HepG2 (cell line): ENCODE data around the gene MAFF. TPM values are rescaled to one million over a fixed set of nuclear protein-coding genes. Genes with fewer than 3 reads are reported as not detected.

ENCODE experiments used
- FOXK2 ChIP-seq: fragments of 450-650 bp; IDR thresholded peaks from 2 replicates; pipeline ENCODE4 v1.6.1; 2016
- GMEB2 ChIP-seq: IDR thresholded peaks from 2 replicates; pipeline ENCODE4 v1.6.1; 2016; ENCODE audit warnings: missing biosample characterization, missing genetic modification reagents, low read depth
- HNF1B ChIP-seq: sonication (generic); formaldehyde crosslinking; IDR thresholded peaks from 2 replicates; pipeline ENCODE4 v1.5.1; 2020; ENCODE audit warnings: mild to moderate bottlenecking, moderate library complexity, missing genetic modification reagents
- HNF4A ChIP-seq: sonication (generic); formaldehyde crosslinking; IDR thresholded peaks from 2 replicates; pipeline ENCODE4 v1.4.0; 2020; ENCODE audit warnings: missing genetic modification reagents
- MAX ChIP-seq: IDR thresholded peaks from 2 replicates; pipeline ENCODE4 v1.6.1; 2012; ENCODE audit warnings: inconsistent platforms
- MXI1 ChIP-seq: IDR thresholded peaks from 3 replicates; pipeline ENCODE4 v1.6.1; 2012; ENCODE audit warnings: low read depth, low read length, inconsistent platforms, borderline replicate concordance
- MZF1 ChIP-seq: sonication (generic); formaldehyde crosslinking; IDR thresholded peaks from 2 replicates; pipeline ENCODE4 v1.8.1; 2023; ENCODE audit warnings: mild to moderate bottlenecking, missing genetic modification reagents, borderline replicate concordance
- NAIF1 ChIP-seq: sonication (generic); formaldehyde crosslinking; IDR thresholded peaks from 2 replicates; pipeline ENCODE4 v1.5.0; 2020; ENCODE audit warnings: mild to moderate bottlenecking, missing genetic modification reagents, borderline replicate concordance
- NFATC3 ChIP-seq: sonication (generic); formaldehyde crosslinking; IDR thresholded peaks from 2 replicates; pipeline ENCODE4 v1.5.1; 2020; ENCODE audit warnings: mild to moderate bottlenecking, missing genetic modification reagents
- SMYD3 ChIP-seq: sonication (generic); formaldehyde crosslinking; IDR thresholded peaks from 2 replicates; pipeline ENCODE4 v1.8.1; 2023; ENCODE audit warnings: mild to moderate bottlenecking, missing genetic modification reagents
- SNAI1 ChIP-seq: sonication (generic); formaldehyde crosslinking; IDR thresholded peaks from 2 replicates; pipeline ENCODE4 v1.5.0; 2020; ENCODE audit warnings: mild to moderate bottlenecking, missing genetic modification reagents, borderline replicate concordance
- SRSF1 ChIP-seq: fragments of 200-400 bp; formaldehyde crosslinking; optimal IDR thresholded peaks from 2 replicates; pipeline ENCODE3; 2017; ENCODE audit warnings: mild to moderate bottlenecking, low read depth, low read length, moderate library complexity
- TMF1 ChIP-seq: sonication (generic); formaldehyde crosslinking; IDR thresholded peaks from 2 replicates; pipeline ENCODE4 v1.8.1; 2022; ENCODE audit warnings: low read depth, missing genetic modification reagents
- ZFP41 ChIP-seq: sonication (generic); formaldehyde crosslinking; IDR thresholded peaks from 2 replicates; pipeline ENCODE4 v1.4.0; 2020; ENCODE audit warnings: mild to moderate bottlenecking, missing genetic modification reagents, borderline replicate concordance
- ZFP90 ChIP-seq: sonication (generic); formaldehyde crosslinking; IDR thresholded peaks from 2 replicates; pipeline ENCODE4 v1.8.0; 2022; ENCODE audit warnings: missing genetic modification reagents, mild to moderate bottlenecking, inconsistent platforms, borderline replicate concordance
- ZFY ChIP-seq: sonication (generic); formaldehyde crosslinking; IDR thresholded peaks from 2 replicates; pipeline ENCODE4 v1.4.0; 2020; ENCODE audit warnings: missing genetic modification reagents
- ZNF263 ChIP-seq: sonication (generic); formaldehyde crosslinking; IDR thresholded peaks from 2 replicates; pipeline ENCODE4 v1.4.0; 2020; ENCODE audit warnings: missing genetic modification reagents
- ZNF354B ChIP-seq: sonication (generic); formaldehyde crosslinking; IDR thresholded peaks from 2 replicates; pipeline ENCODE4 v1.8.0; 2022; ENCODE audit warnings: mild to moderate bottlenecking, missing genetic modification reagents
- ZNF552 ChIP-seq: sonication (generic); formaldehyde crosslinking; IDR thresholded peaks from 2 replicates; pipeline ENCODE4 v1.9.0; 2022; ENCODE audit warnings: missing genetic modification reagents, mild to moderate bottlenecking, borderline replicate concordance
- ZNF589 ChIP-seq: sonication (generic); formaldehyde crosslinking; conservative IDR thresholded peaks from 2 replicates; pipeline ENCODE4 v1.8.0; 2022; ENCODE audit warnings: mild to moderate bottlenecking, moderate library complexity, missing genetic modification reagents
- ZNF605 ChIP-seq: sonication (generic); formaldehyde crosslinking; IDR thresholded peaks from 2 replicates; pipeline ENCODE4 v1.8.0; 2022; ENCODE audit warnings: mild to moderate bottlenecking, missing genetic modification reagents
- polyA plus RNA-seq, 8 experiments: library from polyadenylated mRNA; depleted of rRNA in 3 of 8; stranded (reverse) in 7 of 8; unstranded in 1 of 8; fragments of >200 nt; fragmentation: Illumina TruSeq in 4 of 8; extraction: Trizol in 4 of 8; gene quantifications; 2 replicates each; pipeline versions ENCODE4 v1.2.1 to v1.2.3, GENCODE V29; 2011 to 2016; ENCODE audit warnings: low read depth in 4 of 8, missing spikeins in 1 of 8, mixed read lengths in 1 of 8; ENCODE audit not compliant: insufficient read depth in 1 of 8
- total RNA-seq, 5 experiments: library from RNA; depleted of rRNA; stranded (reverse); fragments of >200 nt; fragmentation: Illumina TruSeq; extraction: Trizol; gene quantifications; 2 replicates each; pipeline ENCODE4 v1.2.3, GENCODE V29; 2016; ENCODE audit warnings: low read depth in 1 of 5
- TF ChIP-seq, protein P1 (sequence below): sonication (generic); formaldehyde crosslinking; IDR thresholded peaks from 2 replicates; pipeline ENCODE4 v1.4.0; 2020; ENCODE audit warnings: missing genetic modification reagents, mild to moderate bottlenecking, borderline replicate concordance

Gene MAFF
- total and polyA plus RNA-seq, 2 of the 13 experiments (the other 11 are each of a cell fraction or from before 2014, with no cell fraction given): 5.4 to 14.3 TPM

DNA sequence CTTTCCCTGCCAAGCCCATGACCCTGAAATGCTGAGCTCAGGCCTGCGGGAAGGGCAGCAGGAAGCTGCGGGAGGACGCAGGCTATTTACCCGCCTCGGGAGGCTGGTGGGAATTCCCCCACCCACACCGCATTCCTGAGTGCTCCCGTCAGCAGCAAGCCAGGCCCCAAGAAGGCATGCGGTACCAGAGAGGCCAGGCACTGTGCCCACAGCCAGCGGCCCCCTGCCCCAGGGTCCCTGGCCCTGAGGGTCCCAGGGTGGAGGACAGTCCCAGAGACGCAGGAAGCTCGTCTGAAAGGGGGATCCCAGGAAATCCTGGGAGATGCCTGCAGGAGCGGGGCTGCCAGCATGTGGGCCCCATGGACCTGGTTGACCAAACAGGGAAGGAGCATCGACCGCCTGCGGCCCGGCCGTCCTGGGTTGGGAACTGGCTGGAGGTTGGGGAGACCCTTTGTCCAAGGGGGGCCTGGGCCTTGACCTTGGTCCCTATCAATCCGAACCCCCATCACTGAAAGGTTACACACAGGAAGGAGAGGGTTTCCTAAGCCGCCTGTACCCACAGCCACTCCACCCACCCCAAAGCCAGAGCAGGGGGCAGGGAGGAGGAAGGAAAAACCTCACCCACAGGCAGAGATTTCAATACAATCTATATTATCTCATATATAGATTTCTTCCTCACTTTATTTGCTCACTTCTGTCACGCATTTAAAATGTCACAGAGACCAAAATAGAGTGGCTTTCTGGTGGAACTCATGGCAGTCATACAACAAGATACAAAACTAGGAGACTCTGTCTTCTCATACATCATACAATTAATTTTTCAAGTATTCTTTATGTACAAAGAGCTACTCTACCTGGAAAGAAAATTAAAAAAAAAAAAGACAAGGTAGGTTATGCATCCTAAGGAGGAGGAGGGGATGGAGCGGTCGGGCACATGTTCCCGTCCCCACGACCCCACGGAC is 17.1 kb downstream of the MAFF start (continued):
- TF ChIP-seq ZFP90 (CRISPR knock-in tag): peak; percentile 89; the same call in 1 of the 2 replicates
- peak; percentile 48; the same call in 1 of the 2 replicates for TF ChIP-seq FOXK2
- 0 out of 2 replicates have a peak, but pooled peaks have one; percentile 25 for TF ChIP-seq NAIF1 (CRISPR knock-in tag)
- TF ChIP-seq ZFP41 (CRISPR knock-in tag): 0 out of 2 replicates have a peak, but pooled peaks have one; percentile 27
- no peak for TF ChIP-seq SNAI1
- TF ChIP-seq SMYD3 (CRISPR knock-in tag): 0 out of 2 replicates have a peak, but pooled peaks have one; percentile 47
- TF ChIP-seq HNF1B: peak; percentile 60; the same call in 1 of the 2 replicates
- peak; percentile 78 for TF ChIP-seq ZNF605 (CRISPR knock-in tag)
- peak; percentile 62; the same call in 1 of the 2 replicates for TF ChIP-seq TMF1 (CRISPR knock-in tag)
- TF ChIP-seq HNF4A (CRISPR knock-in tag): peak; percentile 46; the same call in 1 of the 2 replicates
- no peak for TF ChIP-seq NFATC3 (CRISPR knock-in tag)
- TF ChIP-seq GMEB2 (CRISPR knock-in tag): no peak
- TF ChIP-seq ZFY (CRISPR knock-in tag): peak; percentile 76
- TF ChIP-seq MAX: peak; percentile 86
- TF ChIP-seq ZNF552: peak; percentile 56; the same call in 1 of the 2 replicates
- 0 out of 2 replicates have a peak, but pooled peaks have one; percentile 76 for TF ChIP-seq MZF1
- TF ChIP-seq, protein P1, sequence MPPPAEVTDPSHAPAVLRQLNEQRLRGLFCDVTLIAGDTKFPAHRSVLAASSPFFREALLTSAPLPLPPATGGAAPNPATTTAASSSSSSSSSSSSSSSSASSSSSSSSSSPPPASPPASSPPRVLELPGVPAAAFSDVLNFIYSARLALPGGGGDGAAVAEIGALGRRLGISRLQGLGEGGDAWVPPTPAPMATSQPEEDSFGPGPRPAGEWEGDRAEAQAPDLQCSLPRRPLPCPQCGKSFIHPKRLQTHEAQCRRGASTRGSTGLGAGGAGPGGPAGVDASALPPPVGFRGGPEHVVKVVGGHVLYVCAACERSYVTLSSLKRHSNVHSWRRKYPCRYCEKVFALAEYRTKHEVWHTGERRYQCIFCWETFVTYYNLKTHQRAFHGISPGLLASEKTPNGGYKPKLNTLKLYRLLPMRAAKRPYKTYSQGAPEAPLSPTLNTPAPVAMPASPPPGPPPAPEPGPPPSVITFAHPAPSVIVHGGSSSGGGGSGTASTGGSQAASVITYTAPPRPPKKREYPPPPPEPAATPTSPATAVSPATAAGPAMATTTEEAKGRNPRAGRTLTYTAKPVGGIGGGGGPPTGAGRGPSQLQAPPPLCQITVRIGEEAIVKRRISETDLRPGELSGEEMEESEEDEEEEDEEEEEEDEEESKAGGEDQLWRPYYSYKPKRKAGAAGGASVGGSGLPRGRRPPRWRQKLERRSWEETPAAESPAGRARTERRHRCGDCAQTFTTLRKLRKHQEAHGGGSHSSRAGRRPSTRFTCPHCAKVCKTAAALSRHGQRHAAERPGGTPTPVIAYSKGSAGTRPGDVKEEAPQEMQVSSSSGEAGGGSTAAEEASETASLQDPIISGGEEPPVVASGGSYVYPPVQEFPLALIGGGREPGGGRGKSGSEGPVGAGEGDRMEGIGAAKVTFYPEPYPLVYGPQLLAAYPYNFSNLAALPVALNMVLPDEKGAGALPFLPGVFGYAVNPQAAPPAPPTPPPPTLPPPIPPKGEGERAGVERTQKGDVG (CRISPR knock-in tag): peak; percentile 77; the same call in 1 of the 2 replicates
- peak; percentile 99 for TF ChIP-seq ZNF263 (CRISPR knock-in tag)
- peak; percentile 64 for TF ChIP-seq SRSF1
- no peak for TF ChIP-seq ZNF589 (CRISPR knock-in tag)
- no peak for TF ChIP-seq ZNF354B (CRISPR knock-in tag)
- TF ChIP-seq MXI1: peak; percentile 46; the same call in 1 of the 3 replicates
